Hematopoietic multipotent progenitor cell treated with erythropoietin and hydrocortisone succinate and interleukin-3 and kit ligand, for 6 days (in vitro differentiated cells): ENCODE measurements around the gene DYNC1H1.

Source experiments
- DNase-seq: peaks from one replicate; pipeline ENCODE4 v3.0.0-alpha.2; 2015

The DYNC1H1 gene

DNA sequence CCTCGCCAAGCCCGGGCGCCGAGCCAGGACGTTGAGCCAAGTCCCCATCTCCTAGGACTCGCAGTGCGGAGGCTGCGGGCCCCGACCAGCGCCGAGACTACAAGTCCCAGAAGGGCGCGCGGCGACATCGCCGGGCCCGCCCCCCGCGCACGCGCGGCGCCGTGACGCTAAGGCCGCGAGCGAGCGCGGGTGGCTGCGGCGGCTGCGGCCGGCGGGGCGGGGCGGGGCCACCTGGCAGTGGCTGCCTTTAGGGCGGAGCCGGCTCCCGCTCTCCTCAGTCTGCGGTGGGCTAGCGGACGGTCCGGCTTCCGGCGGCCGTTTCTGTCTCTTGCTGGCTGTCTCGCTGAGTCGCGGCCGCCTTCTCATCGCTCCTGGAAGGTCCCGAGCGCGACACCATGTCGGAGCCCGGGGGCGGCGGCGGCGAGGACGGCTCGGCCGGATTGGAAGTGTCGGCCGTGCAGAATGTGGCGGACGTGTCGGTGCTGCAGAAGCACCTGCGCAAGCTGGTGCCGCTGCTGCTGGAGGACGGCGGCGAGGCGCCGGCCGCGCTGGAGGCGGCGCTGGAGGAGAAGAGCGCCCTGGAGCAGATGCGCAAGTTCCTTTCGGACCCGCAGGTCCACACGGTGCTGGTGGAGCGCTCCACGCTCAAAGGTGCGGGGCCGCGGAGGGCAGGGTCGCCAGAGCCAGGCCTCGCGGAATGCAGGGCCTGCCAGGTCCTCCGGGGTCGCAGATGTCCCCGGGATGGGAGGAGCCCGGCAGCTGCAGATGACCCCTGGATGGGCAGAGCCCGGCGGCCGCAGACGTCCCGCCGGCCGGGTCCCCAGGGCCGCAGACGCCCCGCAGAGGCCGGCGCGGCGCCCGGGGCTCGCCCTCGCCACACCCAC, at the start of gene DYNC1H1:
DYNC1H1 (plus strand) TSS at position 277 of the 884 bp plus-strand sequence; CDS start at position 396, 119 bp downstream.
- DNase-seq, result peak; percentile 92

DNA sequence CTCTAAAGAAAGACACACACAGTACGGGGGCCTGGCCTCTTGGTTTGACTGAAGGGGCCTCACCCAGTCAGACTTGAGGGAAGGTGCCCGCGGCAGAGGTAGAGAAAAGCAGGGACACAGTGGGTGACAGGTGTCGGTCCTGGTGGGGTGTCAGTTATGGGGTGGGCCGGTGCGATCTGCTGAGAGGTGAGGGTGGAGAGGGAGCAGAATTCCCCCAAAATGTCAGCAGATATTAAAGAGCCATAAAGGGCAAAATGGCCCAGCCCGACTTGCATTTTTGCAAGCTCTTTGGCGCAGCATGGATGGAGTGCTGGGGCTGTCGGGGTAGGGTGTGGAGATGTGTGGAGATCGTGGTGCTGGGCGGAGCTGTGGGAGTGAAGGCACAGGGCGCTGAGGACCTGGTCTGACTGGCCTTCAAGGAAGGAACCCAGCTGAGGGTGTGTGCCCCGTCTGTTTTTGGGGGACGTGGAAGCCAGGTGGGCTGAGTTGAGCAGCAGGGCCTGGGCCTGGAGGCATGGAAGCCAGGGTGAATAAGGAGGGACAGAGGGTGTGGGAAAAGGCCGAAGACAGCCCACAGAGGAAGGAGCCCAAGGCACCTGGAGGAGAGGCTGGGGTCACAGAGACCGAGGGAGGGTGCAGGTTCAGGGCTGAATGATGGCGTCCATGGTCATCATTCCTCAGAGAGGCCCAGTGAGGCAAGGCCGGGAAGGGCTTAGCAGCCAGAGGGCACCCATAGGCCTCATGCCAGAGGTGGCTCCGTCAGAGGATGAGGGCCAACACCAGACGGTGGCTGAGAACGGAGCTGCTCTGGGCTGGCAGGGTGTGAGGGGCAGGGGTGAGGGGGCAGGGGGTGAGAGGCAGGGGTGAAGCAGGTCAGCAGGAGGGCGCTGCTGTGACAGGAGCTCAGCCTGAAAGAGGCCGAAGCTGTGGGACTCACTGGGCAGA, 48.2 kb upstream of the DYNC1H1 start:
- DNase-seq, result no peak

DNA sequence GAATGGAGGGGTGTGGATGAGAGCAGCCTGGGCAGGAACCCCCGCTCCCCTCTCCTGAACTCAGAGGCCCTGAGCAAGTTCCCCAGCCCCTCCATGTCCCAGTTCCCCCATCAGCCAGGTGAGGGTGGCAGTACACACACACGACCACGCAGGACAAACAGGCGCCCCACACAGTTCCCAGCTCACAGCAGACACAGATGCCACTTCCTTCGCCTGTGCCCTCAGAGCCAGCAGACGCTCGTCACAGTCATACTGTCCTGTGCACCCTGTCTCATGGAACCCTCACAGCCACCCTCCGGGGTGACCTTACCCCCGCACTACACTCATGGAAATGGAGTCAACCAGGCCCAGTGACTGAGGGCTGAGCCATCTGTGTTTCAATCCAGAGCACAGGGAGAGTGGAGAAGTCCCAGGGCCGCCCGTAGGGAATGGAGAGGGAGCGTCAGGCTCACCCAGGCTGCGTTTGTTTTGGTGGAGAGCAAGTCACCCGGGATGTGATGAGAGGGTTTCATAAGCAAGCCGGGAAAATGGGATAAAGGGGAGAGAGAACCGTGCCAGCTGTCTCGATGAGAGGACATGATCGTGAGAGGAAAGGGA, 47.5 kb upstream of the DYNC1H1 start:
- DNase-seq, result no peak

DNA sequence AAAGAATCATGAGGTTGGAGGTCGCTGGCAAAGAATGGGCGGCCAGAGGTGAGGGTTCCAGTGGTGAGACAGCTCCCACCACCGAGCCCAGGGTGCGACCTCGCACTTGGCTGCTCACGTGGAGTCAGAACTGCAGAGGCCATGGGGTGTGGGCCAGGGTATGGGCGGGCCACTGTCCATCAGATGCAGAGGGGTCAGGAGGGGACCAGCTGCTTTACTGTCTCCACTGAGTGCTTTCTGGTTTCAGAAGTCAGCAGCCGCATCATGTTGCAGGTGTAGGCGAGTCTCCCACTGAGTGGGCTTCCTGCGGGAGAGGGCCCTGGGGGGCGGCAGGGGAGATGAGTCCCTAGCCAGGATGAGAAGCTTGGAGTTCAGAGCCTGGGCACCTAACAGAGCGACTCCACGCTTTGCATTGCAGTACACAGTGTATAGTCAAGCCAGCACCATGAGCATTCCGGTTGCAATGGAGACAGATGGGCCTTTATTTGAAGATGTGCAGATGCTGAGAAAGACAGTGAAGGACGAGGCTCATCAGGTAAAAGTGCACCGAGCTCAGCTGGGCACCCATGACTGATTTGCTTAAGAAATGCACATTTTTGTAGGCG, 46.9 kb upstream of the DYNC1H1 start:
- no peak for DNase-seq

DNA sequence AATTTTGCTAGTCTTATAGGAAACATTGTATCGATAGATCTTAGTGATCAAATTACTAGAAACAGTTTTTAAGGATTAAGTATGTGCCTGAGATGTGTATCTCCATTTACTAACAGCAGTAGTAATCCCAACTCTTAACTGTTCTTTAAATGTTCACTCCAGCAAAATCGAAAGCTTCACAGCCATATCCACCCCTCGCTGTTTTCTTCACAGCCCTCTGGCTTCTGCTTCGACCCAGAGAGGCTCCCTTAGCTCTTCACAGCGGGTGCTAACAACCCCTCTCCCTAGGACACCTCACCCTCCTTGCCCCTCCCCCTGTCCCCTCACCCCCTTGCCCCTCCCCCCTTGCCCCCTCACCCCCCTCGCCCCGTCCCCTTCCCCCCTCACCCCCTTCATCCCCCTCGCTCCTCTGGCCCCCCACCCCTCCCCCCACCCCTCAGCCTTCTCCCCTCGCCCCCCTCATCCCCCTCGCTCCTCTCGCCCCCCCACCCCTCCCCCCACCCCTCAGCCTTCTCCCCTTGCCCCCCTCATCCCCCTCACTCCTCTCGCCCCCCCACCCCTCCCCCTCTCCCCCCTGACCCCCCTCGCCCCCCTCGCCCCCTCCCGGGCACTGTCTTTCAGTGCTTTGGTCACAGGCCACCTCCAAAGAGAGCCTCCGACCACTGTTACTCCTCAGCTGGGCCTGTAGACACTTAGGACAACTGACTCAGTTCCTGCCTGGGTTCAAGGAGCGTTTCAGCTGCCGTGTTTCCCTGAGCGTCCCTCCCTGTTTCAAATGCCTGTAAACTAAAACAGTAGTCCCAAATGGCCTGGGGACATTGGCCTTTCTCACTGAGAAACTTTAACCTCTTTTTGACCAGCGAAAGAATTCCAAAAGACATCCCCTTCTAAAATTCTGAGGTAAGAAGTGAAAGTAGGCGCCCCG, 46.0 kb upstream of the DYNC1H1 start:
- no peak for DNase-seq

DNA sequence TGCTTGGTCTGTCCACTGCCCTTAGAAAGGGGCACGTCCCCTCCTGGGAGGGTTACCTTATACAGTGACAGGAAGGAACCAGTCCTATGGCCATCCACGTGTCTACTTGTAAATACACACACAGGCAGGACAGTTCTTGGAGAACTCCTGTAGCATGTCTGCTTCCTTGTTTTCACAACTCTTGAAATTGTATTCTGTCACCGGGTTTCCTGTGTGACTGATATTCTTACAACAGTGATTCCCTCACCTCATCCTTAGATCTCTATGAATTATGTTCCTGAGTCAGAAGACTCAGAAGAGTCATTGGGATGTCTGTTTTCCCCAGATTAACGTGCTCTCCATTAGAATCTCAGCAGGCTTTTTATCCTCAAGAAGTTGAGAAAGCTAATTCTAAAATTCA, 44.1 kb upstream of the DYNC1H1 start:
- DNase-seq, result no peak

DNA sequence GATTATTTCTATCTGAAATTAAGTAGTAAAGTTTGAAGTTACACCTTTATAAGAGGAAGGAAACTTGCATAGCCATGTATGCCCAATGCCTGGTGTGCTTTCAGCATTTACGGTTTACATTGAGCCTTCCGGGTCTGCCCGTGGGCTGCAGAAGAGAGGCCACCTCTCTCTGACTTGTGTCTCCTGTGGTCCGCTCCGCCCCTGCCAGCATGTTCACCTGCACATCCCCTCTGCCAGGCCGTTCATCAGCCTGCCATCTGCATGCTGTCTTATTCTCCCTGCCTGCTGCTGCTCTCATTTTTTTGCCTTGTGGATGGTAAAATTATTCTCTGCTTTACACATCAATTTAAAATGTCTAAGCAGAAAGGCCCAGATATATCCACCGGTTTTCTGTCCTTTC, 41.5 kb upstream of the DYNC1H1 start:
- no peak for DNase-seq

DNA sequence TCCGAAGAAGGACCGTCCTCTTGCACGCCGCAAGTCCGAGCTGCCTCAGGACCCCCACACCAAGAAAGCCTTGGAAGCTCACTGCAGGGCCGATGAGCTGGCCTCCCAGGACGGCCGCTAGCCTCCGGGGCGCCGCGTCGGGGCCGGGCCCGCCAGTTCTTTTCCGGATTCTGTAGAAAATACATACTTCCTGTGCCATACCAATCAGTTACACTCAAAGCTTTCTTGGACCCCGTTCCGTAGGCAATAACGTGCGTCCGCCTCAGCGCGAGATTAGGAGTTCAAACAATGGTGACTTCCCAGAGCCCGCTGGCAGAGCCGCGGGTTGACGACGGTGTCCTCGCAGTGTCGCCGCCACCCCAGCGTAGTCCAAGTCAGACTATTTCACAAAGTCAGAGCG, 39.2 kb upstream of the DYNC1H1 start:
- no peak for DNase-seq

DNA sequence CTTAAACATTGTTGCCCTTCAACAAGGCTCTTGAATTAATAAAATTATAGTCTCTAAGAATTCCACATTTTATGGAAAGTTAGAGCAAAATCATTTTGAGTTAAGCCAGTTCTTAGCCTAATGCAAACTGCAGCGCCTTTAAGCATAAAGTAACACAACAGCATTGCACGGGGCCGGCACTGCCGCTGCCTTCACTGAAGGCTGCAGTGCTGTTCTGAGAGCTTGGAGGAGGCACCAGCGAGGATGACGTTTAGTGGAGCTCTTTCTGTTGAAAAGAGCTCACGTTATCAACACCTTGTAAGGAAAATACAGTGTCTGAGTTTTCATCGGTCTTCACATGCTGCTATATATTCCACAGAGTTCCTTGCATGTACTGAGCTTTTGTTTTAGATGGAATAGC, 38.3 kb upstream of the DYNC1H1 start:
- DNase-seq, result no peak

DNA sequence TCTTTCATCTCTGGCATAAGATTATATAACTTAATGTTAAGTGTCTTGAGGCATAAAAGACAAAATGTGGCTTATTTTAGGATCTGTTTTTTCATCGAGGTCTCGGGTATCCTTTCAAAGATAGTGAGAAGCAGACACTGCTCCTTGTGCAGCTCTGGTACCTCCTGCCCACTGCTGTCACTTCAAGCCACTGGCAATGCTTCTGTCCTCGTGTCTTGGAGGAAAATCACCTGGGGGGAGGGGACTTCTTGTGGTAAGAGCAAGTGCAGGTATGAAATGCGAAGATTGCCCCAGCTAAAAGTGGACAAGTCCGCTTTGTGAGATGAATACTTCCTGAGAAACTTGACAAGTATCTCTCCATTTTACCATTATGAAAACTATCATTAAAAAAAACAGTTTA, 37.8 kb upstream of the DYNC1H1 start:
- DNase-seq, result no peak

DNA sequence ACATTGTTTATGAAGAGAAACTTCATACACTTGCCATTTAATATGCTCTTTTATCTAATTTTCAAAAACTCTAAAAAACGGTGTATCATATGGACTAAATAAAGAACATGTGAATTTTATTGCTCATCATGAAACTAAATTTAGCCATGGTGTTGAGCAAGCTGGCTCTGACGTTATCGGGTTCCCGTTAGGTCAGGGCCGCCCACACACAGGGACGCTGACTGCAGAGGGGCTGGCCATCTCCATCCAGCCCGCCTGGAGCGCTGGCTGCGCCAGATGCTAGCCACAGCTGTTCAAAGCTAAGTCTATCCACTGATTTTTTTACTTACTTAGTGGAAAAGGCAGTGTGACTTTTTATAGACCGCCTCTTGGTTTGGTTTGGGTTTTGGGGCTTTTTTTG, 36.5 kb upstream of the DYNC1H1 start:
- peak; percentile 29 for DNase-seq

DNA sequence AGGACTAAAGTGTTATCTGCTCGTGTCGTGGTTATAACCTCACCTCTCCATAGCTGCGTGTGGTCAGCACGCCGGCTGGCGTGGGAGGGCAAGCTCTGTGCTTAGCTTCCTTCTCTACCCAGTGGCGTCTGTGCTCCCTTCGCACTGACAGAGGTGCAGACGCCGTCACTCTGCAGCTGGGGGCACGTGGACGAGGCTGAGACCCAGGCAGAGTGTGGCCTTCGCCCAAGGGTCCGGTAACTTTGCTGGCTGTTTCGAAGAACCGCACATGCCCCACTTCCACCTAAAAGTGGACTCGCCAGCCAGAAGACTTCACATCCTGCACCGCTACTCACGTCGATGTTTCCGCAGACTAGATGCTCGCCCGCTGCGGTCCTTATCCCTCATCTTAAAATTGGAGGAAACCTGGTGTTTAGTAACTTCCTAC, 35.9 kb upstream of the DYNC1H1 start:
- DNase-seq, result peak; percentile 30

DNA sequence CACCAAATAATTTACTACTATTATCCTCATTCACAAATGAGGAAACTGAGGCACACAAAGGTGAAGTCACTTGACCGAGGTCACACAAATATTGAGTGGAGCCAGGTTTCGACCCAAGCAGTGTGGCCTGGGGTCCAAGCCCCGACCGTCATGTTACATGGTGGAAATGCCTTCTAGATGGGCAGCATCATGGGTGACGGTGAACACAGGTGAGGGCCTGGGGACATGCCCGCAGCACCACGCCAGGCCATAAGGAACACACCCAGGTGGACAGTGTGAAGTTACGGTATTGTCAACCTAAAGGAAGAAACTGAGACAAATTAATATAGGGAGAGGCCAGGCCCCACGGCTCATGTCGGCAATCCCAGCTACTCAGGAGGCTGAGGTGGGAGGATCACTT, 35.3 kb upstream of the DYNC1H1 start:
- no peak for DNase-seq

DNA sequence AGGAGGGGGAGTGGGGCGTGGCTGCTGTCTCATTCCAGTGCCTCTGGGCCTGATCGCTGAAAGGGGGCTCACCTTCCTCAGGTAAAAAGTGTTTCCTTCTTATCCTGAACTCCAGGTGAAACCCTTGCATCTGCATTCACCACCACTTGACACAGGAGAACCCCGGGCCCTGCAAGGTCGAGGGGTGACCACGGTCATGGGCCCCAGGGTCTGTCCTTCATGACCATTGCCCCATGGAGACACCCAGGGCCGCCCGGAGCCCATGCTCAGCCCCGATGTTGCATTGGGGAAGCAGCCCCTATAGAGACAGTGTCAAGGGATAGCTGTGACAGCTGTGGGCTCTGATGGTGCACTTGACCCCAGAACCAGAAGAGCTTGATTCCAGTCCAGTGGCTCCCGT, 34.4 kb upstream of the DYNC1H1 start:
- no peak for DNase-seq

DNA sequence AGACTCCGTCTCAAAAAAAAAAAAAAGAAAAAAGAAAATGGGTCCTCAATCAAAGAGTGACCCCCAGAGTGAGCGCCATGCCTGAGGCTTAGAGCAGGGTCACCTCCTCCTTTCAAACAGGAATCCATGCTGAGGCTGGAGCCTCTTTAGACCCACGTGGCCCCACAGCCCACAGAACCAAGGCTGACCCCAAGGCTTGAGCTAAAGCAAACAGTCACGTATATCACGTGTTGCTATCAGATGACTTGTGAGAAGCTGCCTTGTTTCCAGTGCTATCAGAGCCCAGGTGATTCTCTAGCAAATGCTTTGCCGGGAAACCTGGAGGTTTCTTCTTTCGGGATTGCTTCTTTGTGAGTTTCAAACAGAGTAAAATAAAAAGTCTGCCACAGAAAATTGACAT, 31.7 kb upstream of the DYNC1H1 start:
- DNase-seq, result no peak

DNA sequence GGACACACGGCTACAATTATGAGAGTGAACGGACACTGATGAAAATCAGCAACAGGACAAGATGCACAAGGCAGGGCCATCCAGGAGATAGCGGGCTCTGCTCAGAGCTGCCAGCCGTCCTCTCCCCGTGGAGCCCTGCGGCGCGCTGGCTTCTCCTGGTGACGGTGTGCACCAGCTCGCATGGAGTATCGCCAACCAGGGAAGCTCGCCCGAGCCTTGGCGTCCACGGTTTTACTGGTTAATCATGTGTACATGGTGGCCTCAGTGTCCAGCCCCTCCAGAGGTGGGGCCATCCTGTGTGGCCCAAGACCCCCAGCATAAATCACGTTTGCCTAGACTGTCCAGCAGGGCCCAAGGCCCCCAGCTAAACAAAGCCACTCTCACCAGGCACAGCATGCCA, 31.2 kb upstream of the DYNC1H1 start:
- no peak for DNase-seq

DNA sequence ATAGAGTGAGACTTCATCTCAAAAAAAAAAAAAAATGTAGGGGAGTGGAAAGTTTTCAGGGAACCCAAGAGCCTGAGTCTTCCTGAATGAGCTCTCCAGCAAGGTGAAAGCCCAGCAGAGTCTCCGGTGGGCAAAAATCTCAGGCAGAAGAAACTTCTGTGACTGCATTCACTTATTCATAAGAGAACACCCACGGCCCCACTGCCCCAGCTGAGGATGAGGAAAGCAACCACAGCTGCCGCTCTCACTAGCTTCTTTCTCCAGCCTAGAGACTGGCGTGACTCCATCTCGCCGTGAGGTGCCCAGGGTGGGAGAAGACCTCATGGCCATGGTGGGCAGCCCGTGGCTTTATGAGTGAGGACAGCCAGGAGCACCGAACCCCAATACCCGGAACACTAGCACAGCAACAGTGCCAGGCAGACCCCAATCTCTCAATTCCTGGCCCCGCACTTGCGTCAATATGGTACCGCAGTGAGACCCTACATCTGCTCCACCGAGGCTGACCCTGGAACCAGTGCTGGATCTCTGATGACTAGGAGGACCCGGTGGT, 29.7 kb upstream of the DYNC1H1 start:
- no peak for DNase-seq

DNA sequence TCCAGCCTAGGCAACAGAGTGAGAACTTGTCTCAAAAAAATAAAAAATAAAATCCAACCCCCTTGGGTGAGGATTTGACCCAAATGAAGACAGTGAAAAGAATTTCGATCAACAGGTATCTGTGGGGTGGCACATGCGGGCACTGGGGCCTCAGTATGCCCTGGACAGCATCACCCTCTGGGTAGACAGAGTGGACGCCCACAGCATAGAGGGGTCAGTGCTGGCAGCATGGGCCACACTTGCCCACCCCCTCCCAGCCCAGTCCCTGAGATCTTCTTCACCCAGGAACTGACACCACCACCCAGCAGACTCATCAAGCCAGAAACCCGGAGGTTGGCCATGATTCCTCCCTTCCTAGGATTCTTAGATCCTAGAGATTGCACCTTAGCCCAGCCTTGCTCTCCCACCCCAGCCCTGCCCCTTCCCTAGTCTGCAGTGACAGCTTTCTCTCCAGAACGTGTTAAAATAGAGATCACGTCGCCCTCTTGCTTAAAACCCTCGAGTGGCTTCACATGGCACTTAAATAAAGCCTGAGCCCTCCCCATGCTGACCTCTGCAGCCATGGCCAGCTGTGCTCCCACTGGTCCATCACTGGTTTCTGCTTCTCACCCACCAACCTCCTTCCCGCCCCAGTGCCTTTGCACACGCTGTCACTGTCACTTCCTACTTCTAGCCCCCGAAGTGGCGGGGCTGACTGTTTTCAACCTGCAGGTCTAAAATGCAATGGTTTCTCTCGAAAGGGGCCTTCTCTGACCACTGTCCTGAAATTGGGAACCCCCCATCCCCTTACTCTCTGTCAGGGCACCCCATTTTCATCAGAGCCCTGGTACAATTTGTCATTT, 26.2 kb upstream of the DYNC1H1 start:
- no peak for DNase-seq

DNA sequence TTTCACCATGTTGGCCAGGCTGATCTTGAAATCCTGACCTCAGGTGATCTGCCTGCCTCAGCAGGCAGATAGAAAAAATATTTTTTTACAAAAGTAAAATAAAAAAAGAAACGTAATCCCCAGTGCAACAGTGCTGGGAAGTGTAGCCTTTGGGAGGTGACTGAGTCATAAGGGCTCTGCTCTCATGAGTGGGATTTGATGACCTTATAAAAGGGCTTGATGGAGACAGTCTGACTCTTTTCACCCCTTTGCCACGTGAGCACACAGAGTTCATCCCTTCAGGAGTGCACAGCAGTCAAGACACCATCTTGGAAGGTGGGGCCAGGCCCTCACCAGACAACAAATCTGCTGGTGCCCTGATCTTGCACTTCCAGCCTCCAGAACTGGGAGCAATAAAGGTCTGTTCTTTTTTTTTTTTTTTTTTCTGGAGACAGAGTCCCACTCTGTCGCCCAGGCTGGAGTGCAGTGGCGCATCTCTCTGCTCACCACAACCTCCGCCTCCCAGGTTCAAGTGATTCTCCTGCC, 24.7 kb upstream of the DYNC1H1 start:
- no peak for DNase-seq

DNA sequence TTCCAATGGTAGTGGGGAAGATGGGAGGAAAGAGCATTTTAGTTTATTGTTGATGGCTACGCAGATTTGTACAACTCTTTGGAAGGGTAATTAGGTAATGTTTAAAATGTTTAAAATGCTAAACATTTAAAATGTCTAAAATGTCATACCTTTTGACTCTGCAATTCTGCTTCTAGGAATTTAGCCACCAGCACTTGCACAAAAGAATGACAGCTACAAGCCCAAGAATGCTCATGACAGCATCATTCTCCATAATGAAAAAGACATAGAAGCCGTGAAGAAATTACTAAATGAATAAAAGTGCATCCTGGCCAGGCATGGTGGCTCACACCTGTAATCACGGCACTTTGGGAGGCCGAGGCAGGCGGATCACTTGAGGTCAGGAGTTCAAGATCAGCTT, 19.9 kb upstream of the DYNC1H1 start:
- no peak for DNase-seq
